ENCODE data around the gene PGM5.

GRCh38 chr9:68476847-68477246 lies 120.4 kb downstream of the PGM5 start:
- TF ChIP-seq POLR2A (IDR thresholded peaks at IDR 0.05; ENCODE audit: low read depth, low read length), result no peak
- no peak for TF ChIP-seq POLR2AphosphoS5 (IDR thresholded peaks at IDR 0.05; ENCODE audit: low read depth, low read length)
